Measurements from ENCODE around the gene L3MBTL4.

GRCh38 chr18:5961097-5961827 is 453.4 kb downstream of the L3MBTL4 start:
- no peak for TF ChIP-seq CTCF (conservative IDR thresholded peaks at IDR 0.05)
- no peak for TF ChIP-seq EZH2 (IDR thresholded peaks at IDR 0.05; ENCODE audit: low read depth)
